Subcutaneous adipose tissue (tissue), 4 donors: ENCODE measurements around the gene CNTN4. TPM values are rescaled to one million over a fixed set of nuclear protein-coding genes. Genes with fewer than 3 reads are reported as not detected.

Experiments used
- total RNA-seq, 4 donors: library from RNA; depleted of rRNA; stranded (reverse); fragments of >200 nt; gene quantifications; one replicate each; pipeline ENCODE4 v1.1.0, GENCODE V29; 2016
- TF ChIP-seq, protein P1 (sequence below): fragments of 450-650 bp; IDR thresholded peaks from one replicate; pipeline ENCODE4 v1.5.1; 2016; ENCODE audit warnings: low read depth, mild to moderate bottlenecking, control low read depth, antibody characterized with exemption, moderate library complexity

The CNTN4 gene
- total RNA-seq, 4 donors from 2014 or later: 4.2 to 10.5 (median 4.6) TPM

DNA sequence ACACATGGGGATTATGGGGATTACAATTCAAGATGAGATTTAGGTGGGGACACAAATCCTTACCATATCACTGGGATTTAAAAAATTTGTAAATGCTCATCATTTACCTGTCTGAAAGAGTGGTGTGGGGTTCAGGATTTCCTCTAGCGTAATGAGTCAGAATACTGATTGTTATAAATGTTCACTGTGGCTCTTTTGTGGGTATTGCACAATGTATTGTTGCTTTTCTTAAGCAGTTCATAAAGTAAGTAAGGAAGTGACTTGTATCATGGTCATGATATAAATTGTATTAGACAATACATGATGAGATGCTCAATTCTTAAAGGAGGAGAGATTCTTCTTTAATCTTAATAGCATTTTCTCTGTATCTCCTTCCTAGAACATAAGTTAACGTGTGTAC is 262.1 kb downstream of the CNTN4 start:
- TF ChIP-seq, protein P1, sequence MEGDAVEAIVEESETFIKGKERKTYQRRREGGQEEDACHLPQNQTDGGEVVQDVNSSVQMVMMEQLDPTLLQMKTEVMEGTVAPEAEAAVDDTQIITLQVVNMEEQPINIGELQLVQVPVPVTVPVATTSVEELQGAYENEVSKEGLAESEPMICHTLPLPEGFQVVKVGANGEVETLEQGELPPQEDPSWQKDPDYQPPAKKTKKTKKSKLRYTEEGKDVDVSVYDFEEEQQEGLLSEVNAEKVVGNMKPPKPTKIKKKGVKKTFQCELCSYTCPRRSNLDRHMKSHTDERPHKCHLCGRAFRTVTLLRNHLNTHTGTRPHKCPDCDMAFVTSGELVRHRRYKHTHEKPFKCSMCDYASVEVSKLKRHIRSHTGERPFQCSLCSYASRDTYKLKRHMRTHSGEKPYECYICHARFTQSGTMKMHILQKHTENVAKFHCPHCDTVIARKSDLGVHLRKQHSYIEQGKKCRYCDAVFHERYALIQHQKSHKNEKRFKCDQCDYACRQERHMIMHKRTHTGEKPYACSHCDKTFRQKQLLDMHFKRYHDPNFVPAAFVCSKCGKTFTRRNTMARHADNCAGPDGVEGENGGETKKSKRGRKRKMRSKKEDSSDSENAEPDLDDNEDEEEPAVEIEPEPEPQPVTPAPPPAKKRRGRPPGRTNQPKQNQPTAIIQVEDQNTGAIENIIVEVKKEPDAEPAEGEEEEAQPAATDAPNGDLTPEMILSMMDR: no peak

DNA sequence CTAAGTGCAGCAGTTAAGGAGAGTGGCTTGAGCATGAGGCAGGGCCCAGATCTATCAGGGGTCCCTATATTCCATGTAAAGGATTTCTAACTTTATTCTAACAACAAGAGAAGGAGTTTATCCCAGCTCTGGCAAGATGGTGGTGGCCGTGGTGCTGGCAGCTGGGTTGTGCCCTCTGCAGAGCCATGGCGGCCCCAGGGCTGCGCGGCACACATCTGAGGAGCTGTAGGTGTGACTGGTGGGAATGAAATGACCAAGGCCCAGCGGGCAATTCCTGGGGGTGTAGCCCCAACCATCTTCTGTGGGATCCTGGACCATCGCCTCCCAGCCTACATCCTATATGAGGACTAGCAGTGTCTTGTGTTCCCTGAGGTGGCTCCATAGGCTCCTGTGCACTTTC is 263.5 kb downstream of the CNTN4 start:
- TF ChIP-seq, protein P1: no peak

DNA sequence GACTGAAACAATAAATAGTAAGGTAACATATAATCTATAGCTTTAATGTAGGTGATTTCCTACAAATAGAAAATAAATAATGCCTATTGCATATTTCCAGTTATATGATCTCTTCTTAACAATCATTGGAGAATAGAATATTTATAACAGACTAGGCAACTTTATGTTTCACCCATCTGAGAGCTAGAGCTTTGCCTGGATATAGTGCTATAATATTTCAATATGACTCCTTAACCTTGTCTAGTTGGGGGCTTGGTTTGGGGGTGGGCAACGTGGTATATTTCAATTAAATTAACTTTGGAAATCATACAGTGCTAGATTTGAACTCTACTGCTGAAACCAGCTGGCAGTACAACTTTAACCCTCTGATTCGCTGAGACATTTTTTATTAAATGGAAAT is 265.2 kb downstream of the CNTN4 start:
- TF ChIP-seq, protein P1: no peak

DNA sequence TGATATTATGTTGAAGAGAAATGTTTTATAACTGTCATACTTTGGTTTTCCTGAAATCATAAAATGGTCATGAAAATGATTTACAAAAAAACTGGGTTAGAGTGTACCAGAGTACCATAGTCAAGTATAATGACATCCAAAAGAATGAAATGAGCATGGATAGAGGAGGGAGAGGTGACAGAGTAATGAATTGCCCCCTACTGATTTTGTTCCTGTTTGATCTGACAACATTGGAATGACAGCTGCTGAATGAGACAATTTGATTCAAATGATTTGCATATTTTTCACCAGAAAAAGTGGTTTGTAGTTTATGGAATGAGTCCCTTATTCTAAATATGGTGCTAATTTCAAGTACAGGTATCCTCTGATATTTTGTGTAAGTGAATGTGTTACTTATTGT is 271.7 kb downstream of the CNTN4 start:
- TF ChIP-seq, protein P1: no peak

DNA sequence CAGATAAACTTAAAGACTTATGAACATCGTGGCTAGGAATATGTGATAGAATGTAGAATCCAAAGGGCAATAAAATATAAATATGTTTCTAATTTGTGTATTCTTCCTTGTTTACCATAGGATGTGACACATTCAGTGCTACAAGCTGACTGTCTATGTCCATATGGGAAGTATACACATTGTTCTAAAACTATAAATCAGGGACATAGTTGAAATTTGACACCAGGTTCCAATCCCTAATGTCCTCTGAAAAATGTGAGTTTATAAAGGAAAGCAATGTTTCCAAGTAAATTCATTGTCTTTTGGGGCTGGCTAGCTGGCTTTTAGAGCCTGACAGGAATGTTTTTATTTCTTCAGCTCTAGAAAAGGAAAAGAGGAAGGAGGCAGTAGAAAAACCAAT is 273.6 kb downstream of the CNTN4 start:
- TF ChIP-seq, protein P1: no peak

DNA sequence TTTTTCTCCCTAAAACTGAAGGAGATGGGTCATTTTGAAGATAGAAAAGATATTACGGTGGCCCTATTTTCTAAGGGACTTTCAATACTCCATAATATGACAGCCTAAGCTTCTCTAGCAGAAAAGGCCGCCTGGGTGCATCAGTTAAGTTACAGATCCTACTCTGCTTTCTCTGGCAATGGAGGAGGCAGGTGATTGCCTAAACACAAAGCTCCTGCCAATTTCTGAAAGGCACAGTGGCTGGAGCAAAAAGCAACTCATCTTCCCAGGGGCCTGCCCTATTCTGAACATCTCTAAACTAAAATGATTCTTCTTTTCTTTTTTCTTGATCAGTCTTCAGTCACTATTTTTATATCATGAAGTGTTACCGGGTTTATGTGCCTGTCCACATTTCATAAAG is 276.7 kb downstream of the CNTN4 start:
- TF ChIP-seq, protein P1: no peak

DNA sequence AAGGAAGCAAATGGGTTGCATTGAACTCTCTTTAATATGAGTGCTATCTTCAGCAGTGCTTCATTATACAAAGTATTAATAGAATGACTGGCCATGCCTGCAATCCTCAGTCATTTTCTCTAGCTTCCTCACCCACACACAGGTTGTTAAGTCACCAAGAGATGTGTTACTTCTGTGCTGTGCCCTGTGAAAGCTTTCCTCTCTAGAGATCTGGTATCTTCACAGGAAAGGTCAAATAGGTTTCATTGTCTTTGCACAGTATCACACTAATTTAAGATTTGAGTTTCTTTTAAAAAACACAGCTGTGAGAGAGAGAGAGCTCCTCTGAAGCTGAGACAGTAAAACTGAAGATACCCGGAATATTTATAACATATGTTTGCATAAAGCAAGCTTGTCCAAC is 278.6 kb downstream of the CNTN4 start:
- TF ChIP-seq, protein P1: no peak
